ENCODE results near the gene IRF8.
A peak's percentile ranks its signal among the peaks of the same experiment; 100 is the strongest.
"Not testable (repeated sequence)": the region's sequence is repeated elsewhere in the genome, so short reads cannot be mapped to it uniquely, and the experiment has no call there.

Gene IRF8

DNA sequence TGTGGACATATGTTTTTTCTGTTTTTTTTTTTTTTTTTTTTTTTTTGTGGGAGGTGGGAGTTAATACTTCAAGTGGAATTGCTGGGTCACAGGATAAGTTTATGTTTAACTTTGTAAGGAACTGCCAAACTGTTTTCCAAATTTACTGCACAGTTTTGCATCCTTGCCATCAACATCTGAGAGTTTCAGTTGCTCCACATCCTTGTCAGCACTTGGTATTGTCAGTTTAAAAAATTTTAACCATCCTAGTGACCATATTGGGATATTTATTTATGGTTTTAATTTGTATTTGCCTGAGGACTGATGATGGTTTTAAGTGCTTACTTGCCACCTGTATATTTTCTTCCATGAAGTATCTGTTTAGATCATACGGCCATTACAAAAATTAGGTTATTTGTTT is 34.0 kb upstream of the IRF8 start:
- no peak for DNase-seq (ENCODE audit: extremely low spot score, insufficient read length, low read depth)
- FAIRE-seq = no peak

DNA sequence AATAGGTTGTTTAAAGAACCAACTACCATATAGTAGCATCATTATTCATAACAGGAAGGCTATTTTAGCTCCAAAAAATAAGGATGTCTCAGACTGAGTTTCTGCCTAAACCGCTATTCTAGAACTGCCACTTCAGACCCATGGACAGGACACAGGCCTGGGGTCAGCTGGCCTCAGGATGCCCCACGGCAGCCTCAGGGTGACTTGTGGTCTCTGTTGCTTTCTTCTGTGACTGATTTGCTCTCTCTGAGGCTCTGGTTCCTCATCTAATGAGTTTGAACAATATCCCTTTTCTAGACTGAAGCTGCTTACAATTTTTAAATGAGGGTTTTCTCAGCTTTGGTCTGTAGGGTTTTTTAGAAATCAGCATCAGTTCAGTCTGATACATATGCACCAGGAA is 31.8 kb upstream of the IRF8 start:
- FAIRE-seq = no peak
- no peak for DNase-seq (ENCODE audit: extremely low spot score, insufficient read length, low read depth)

GRCh38 chr16:85868495-85868894 is 30.5 kb upstream of the IRF8 start:
- FAIRE-seq = peak; percentile 39

DNA sequence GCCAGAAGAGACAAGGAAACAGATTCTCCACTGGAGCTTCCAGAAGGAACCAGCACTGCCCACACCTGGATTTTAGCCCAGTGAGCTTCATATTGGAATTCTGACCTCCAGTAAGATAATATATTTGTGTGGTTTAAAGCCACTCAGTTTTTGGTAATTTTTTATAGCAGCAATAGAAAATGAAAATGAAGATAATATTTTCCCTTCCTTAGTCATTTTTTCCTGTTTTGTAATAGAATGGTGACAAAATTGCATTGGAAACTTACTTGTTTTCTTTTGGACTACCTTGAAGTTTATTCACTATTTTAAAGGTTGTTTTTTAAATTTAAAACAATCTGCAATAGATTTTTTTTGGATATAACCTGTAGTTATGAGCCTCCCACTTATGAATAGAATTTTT is 29.8 kb upstream of the IRF8 start:
- FAIRE-seq (no peak), DNase-seq (ENCODE audit: extremely low spot score, insufficient read length, low read depth) (no peak)

More at GRCh38 chr16:85868495-85868894, 30.5 kb upstream of the IRF8 start:
- DNase-seq (ENCODE audit: extremely low spot score, insufficient read length, low read depth) = no peak

DNA sequence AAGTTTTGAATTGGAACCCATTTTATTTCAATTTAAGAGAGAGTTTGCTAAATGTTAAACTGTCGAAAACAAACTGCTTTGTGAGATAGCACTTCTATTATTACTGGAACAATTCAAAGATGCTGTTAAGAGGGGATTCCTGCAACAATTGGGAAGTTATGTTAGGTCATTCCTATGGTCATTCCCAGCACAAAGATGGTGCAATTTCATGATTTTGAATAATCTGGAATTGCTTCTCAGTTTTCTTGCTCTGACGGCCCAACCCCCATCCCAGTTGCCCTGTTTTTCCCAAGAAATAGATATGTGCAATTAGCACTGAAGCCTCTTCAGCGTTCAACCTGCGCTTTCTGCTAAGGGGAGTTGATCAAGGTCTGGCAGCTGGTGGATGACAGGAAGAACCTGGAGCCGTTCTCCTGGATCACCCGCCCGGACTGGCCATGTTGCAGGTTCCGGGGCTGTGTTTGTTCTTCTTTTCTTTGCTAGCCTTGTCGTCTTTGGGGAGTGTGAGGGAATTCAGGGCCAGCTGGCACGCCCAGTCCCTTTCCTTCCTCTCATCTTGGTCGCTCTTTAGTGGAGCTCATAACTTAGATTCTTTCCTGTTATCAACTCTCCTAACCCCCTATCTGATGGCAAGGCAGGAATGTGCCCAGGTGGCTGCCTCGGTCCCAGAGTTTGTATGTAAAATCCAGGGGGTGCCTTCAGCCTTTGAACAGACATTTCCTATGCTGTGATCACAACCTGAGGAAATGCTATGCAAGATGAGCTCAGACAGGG is 29.0 kb upstream of the IRF8 start:
- FAIRE-seq (no peak), DNase-seq (ENCODE audit: extremely low spot score, insufficient read length, low read depth) (no peak)

DNA sequence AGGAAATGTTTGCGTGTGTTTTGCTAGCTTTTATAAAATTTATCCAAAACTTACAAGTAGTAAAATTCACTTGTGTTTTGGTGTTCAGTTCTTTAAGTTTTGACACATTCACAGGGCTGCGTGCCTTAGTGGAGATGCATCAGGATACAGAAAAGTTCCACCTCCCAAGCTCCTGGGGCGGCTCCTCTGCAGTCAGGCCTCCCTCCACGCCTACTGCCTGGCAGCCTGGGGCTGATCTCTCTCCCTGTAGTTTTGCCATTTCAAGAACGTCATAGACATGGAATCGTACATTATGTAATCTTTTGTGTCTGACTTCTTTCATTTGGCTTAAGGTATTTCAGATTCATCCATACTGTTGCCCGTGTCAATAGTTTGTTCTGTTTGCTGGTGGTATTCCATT is 27.2 kb upstream of the IRF8 start:
- DNase-seq (ENCODE audit: extremely low spot score, insufficient read length, low read depth) (no peak), FAIRE-seq (no peak)

GRCh38 chr16:85872734-85873133 is 26.2 kb upstream of the IRF8 start:
- DNase-seq (ENCODE audit: extremely low spot score, insufficient read length, low read depth) = no peak
- no peak for FAIRE-seq

GRCh38 chr16:85873153-85873552 is 25.8 kb upstream of the IRF8 start:
- FAIRE-seq (no peak), DNase-seq (ENCODE audit: extremely low spot score, insufficient read length, low read depth) (no peak)

DNA sequence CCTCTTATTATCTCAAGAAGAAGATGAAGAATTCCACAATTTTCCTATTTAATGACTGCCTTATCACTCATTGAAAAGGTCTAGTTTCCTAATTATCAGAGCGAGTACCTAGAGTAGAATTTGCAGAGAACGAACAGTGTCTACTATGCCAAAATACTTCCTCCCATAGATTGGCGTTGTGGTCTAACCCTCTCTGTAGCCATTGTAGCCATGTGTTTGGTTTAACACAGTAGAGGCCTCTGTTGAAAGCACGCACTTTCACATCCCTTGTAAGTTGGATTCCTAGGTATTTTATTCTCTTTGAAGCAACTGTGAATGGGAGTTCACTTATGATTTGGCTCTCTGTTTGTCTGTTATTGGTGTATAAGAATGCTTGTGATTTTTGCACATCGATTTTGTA is 24.9 kb upstream of the IRF8 start:
- FAIRE-seq; DNase-seq (ENCODE audit: extremely low spot score, insufficient read length, low read depth): not testable (repeated sequence)

DNA sequence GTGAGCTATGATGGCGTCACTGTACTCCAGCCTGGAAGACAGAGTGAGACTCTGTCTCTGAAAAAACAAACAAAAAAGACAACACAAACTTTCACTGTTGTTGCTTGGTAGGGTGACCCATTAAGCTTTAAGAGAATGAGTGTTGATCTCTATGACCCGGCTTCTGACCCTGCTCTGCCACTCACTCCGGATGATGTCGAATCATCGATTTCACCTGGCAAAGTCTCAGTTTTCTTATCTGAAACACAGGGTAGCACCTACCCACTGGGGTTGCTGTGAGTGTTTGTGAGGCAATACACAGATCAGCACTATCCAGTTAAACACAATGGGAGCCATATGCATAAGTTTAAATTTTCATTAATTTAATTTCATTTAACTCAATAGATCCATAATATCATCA is 20.6 kb upstream of the IRF8 start:
- DNase-seq (ENCODE audit: extremely low spot score, insufficient read length, low read depth) (no peak), FAIRE-seq (no peak)

DNA sequence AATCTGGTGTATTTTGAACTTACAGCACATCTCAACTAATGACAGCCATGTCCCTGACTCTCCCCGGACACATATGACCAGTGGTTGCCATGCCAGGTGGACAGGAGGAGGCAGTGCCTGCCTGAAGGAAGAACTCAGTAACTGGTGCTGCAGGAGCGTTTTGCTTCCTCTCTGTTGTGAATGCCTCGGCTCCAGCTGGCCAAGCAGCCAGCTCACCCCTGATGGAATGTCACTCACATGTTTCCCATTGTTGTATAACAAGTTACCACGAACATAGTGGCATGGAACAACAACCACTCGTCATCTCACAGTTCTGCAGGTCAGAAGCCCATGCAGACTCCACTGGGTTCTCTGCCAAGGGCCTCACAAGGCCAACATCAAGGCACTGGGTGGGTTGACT is 20.1 kb upstream of the IRF8 start:
- DNase-seq (ENCODE audit: extremely low spot score, insufficient read length, low read depth) = no peak

DNA sequence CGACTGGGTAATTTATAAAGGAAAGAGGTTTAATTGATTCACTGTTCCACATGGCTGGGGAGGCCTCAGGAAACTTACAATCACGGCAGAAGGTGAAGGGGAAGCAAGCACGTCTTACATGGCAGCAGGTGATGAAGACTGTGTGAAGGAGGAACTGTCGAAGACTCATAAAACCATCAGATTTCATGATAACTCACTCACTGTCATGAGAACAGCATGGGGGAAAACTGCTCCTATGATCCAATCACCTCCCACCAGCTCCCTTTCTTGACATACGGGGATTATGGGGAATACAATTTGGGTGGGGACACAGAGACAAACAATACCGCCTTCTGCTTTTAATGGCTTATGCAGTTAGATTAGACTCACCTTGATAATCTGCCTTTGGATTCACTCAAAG is 19.4 kb upstream of the IRF8 start:
- no peak for DNase-seq (ENCODE audit: extremely low spot score, insufficient read length, low read depth)
- FAIRE-seq = no peak

More for the DNA sequence above, 20.1 kb upstream of the IRF8 start:
- FAIRE-seq = no peak

- DNase-seq (ENCODE audit: extremely low spot score, insufficient read length, low read depth) (no peak), FAIRE-seq (peak; percentile 82)
Measured at GRCh38 chr16:85879975-85880831, 18.8 kb upstream of the IRF8 start.

GRCh38 chr16:85880861-85881260 is 18.1 kb upstream of the IRF8 start:
- DNase-seq (ENCODE audit: extremely low spot score, insufficient read length, low read depth) (no peak), FAIRE-seq (no peak)

- FAIRE-seq (no peak), DNase-seq (ENCODE audit: extremely low spot score, insufficient read length, low read depth) (no peak)
Measured at GRCh38 chr16:85881436-85881835, 17.5 kb upstream of the IRF8 start.

- no peak for DNase-seq (ENCODE audit: extremely low spot score, insufficient read length, low read depth)
- peak; percentile 58 for FAIRE-seq
Measured at GRCh38 chr16:85882181-85882810, 16.7 kb upstream of the IRF8 start.

GRCh38 chr16:85883813-85884212 is 15.1 kb upstream of the IRF8 start:
- no peak for DNase-seq (ENCODE audit: extremely low spot score, insufficient read length, low read depth)
- FAIRE-seq = no peak

DNA sequence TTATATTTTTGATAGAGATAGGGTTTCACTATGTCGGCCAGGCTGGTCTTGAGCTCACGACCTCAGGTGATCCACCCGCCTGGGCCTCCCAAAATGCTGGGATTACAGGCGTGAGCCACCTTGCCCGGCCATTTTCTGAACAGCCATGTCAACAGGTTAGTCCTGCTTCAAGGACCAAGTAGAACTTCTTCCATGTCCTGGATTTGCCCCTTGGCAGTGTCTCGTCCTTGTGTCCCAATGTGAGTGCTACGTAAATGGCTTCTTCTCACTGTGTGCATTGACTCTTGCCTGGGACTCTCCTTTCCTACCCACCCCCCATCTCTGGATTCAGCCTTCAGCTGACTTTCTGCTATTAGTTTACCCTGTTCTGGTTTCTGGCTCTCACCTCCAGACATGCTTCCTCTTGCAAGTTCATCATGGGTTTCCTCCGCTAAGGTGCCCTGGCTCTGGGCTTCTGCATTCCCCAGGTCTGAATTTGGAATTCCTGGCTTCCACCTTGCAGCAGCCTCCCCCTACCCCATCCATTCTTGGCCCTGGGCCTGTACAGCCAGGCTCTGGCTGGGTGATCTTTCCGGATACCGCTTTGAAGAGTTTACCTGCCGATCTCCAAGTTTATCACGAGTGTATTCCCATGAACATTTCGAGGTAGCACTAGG is 14.0 kb upstream of the IRF8 start:
- FAIRE-seq = no peak

GRCh38 chr16:85885537-85885936 is 13.4 kb upstream of the IRF8 start:
- FAIRE-seq (no peak), DNase-seq (ENCODE audit: extremely low spot score, insufficient read length, low read depth) (no peak)

More for the DNA sequence above, 14.0 kb upstream of the IRF8 start:
- no peak for DNase-seq (ENCODE audit: extremely low spot score, insufficient read length, low read depth)
